ENCODE measurements around the gene GFAP. TPM values are rescaled to one million over a fixed set of nuclear protein-coding genes. Genes with fewer than 3 reads are reported as not detected.

GFAP gene
- total RNA-seq (2022; extraction: Qiagen RNA extraction; ENCODE audit: low read depth) = 0.70 to 1.0 TPM (median 0.98 TPM) in 5 replicates

GRCh38 chr17:44915321-44915726, at the start of gene GFAP:
GFAP (minus strand) TSS chr17:44915500; CDS start chr17:44915486, 14 bp downstream.

GRCh38 chr17:44947461-44948314, 32.4 kb upstream of the GFAP start, which contains the start of gene KIF18B:
KIF18B (minus strand) TSS chr17:44947773; CDS start chr17:44936344, 11,429 bp downstream.

GRCh38 chr17:44899074-44899782, 16.1 kb downstream of the GFAP start, which contains the start of gene EFTUD2:
EFTUD2 (minus strand) TSS chr17:44899445; CDS start chr17:44894521, 4,924 bp downstream.

Other genes starting within 250 kb of the GFAP start
- gene CCDC43, start 225.7 kb downstream of the GFAP start, total RNA-seq (2022; extraction: Qiagen RNA extraction; ENCODE audit: low read depth) = 24.7 to 36.7 TPM (median 30.0 TPM) in 5 replicates
- 19.9 to 27.8 TPM (median 23.4 TPM) in 5 replicates for gene DBF4B, start 206.8 kb downstream of the GFAP start, total RNA-seq (2022; extraction: Qiagen RNA extraction; ENCODE audit: low read depth)
- 1.2 to 2.0 TPM (median 1.8 TPM) in 5 replicates for gene ADAM11, start 156.5 kb downstream of the GFAP start, total RNA-seq (2022; extraction: Qiagen RNA extraction; ENCODE audit: low read depth)
- gene GJC1, start 85.2 kb downstream of the GFAP start, total RNA-seq (2022; extraction: Qiagen RNA extraction; ENCODE audit: low read depth) = 24.6 to 30.7 TPM (median 28.3 TPM) in 5 replicates
- gene HIGD1B, start 67.6 kb downstream of the GFAP start, total RNA-seq (2022; extraction: Qiagen RNA extraction; ENCODE audit: low read depth) = not detected in 5 replicates
- 143 to 164 TPM (median 147 TPM) in 5 replicates for gene EFTUD2, start 16.1 kb downstream of the GFAP start, total RNA-seq (2022; extraction: Qiagen RNA extraction; ENCODE audit: low read depth)
- 28.5 to 39.8 TPM (median 35.4 TPM) in 5 replicates for gene KIF18B, start 32.3 kb upstream of the GFAP start, total RNA-seq (2022; extraction: Qiagen RNA extraction; ENCODE audit: low read depth)
- 17.0 to 30.5 TPM (median 28.7 TPM) in 5 replicates for gene C1QL1, start 52.8 kb upstream of the GFAP start, total RNA-seq (2022; extraction: Qiagen RNA extraction; ENCODE audit: low read depth)
- 14.0 to 16.9 TPM (median 16.8 TPM) in 5 replicates for gene DCAKD, start 136.1 kb upstream of the GFAP start, total RNA-seq (2022; extraction: Qiagen RNA extraction; ENCODE audit: low read depth)
- gene NMT1, start 145.8 kb upstream of the GFAP start, total RNA-seq (2022; extraction: Qiagen RNA extraction; ENCODE audit: low read depth) = 164 to 390 TPM (median 182 TPM) in 5 replicates
- 146 to 212 TPM (median 192 TPM) in 5 replicates for gene PLCD3, start 217.0 kb upstream of the GFAP start, total RNA-seq (2022; extraction: Qiagen RNA extraction; ENCODE audit: low read depth)
- gene ACBD4, start 220.2 kb upstream of the GFAP start, total RNA-seq (2022; extraction: Qiagen RNA extraction; ENCODE audit: low read depth) = 6.0 to 8.2 TPM (median 7.3 TPM) in 5 replicates
- gene HEXIM1, start 233.0 kb upstream of the GFAP start, total RNA-seq (2022; extraction: Qiagen RNA extraction; ENCODE audit: low read depth) = 42.3 to 53.2 TPM (median 47.9 TPM) in 5 replicates
- gene HEXIM2, start 246.4 kb upstream of the GFAP start, total RNA-seq (2022; extraction: Qiagen RNA extraction; ENCODE audit: low read depth) = 13.8 to 20.2 TPM (median 16.0 TPM) in 5 replicates